GM12878 (cell line): ENCODE results near the gene CHST13. TPM values are rescaled to one million over a fixed set of nuclear protein-coding genes. Genes with fewer than 3 reads are reported as not detected.

Experiments
- BHLHE40 ChIP-seq, 2 experiments: fragments of 450-650 bp in 1 of 2; IDR thresholded peaks; 2 replicates each; pipeline ENCODE4 v1.6.1; 2011 to 2017; ENCODE audit warnings: low read depth in 2 of 2, borderline replicate concordance in 1 of 2, improper control_type of control experiment in 1 of 2, low read length in 1 of 2, mild to moderate bottlenecking in 1 of 2
- CHD2 ChIP-seq: IDR thresholded peaks from 2 replicates; pipeline ENCODE4 v1.6.1; 2011; ENCODE audit warnings: low read depth, low read length, improper control_type of control experiment, borderline replicate concordance
- HCFC1 ChIP-seq: fragments of 150-350 bp; IDR thresholded peaks from 2 replicates; pipeline ENCODE4 v1.6.1; 2014; ENCODE audit warnings: low read length
- KDM1A ChIP-seq: fragments of 200-600 bp; sonication (generic); IDR thresholded peaks from 2 replicates; pipeline ENCODE4 v1.6.1; 2016; ENCODE audit warnings: borderline replicate concordance
- POLR2AphosphoS5 ChIP-seq: IDR thresholded peaks from 2 replicates; pipeline ENCODE4 v1.6.1; 2011; ENCODE audit warnings: mild to moderate bottlenecking, low read length, inconsistent platforms
- TARDBP ChIP-seq: IDR thresholded peaks from 2 replicates; pipeline ENCODE4 v1.6.1; 2016; ENCODE audit warnings: borderline replicate concordance
- TCF3 ChIP-seq: IDR thresholded peaks from 2 replicates; pipeline ENCODE4 v1.6.1; 2012; ENCODE audit warnings: low read depth, mild to moderate bottlenecking, low read length, borderline replicate concordance; ENCODE audit not compliant: insufficient read depth
- YY1 ChIP-seq: IDR thresholded peaks from 2 replicates; pipeline ENCODE4 v1.6.1; 2011; ENCODE audit warnings: low read depth, mild to moderate bottlenecking, low read length
- ZSCAN29 ChIP-seq: fragments of 450-650 bp; IDR thresholded peaks from 2 replicates; pipeline ENCODE4 v1.6.1; 2017; ENCODE audit warnings: mild to moderate bottlenecking, moderate library complexity
- polyA plus RNA-seq, 11 experiments: library from polyadenylated mRNA; depleted of rRNA in 4 of 11; unstranded in 6 of 11; stranded (reverse) in 5 of 11; fragments of >200 nt; fragmentation: Nextera tagmentation in 4 of 11; fragmentation: Illumina TruSeq in 1 of 11; extraction: Ambion mirVana in 4 of 11; extraction: Trizol in 1 of 11; gene quantifications; 1 replicate in 1 of 11; 2 replicates in 10 of 11; pipeline versions ENCODE4 v1.2.1 to v1.2.3, GENCODE V29; 2011 to 2016; ENCODE audit warnings: inconsistent platforms in 2 of 11, missing spikeins in 2 of 11, low read depth in 1 of 11
- total RNA-seq, 4 experiments: library from RNA; depleted of rRNA in 3 of 4; stranded (reverse); fragments of >200 nt in 3 of 4; fragmentation: Illumina TruSeq in 1 of 4; extraction: Trizol in 1 of 4; gene quantifications; 2 replicates each; pipeline versions ENCODE4 v1.2.1 to v1.2.3, GENCODE V29; 2013 to 2021
- TF ChIP-seq, protein P1 (sequence below): fragments of 450-650 bp; conservative IDR thresholded peaks from 2 replicates; pipeline ENCODE4 v1.6.1; 2017; ENCODE audit warnings: mild to moderate bottlenecking, moderate library complexity
- TF ChIP-seq, protein P2 (sequence below): fragments of 450-650 bp; IDR thresholded peaks from 2 replicates; pipeline ENCODE4 v1.6.1; 2016; ENCODE audit warnings: mild to moderate bottlenecking
- TF ChIP-seq, protein P3 (sequence below), 3 experiments: IDR thresholded peaks in 2 of 3; conservative IDR thresholded peaks in 1 of 3; 2 replicates each; pipeline ENCODE4 v1.5.1; 2011; ENCODE audit warnings: low read depth in 3 of 3, low read length in 3 of 3, mild to moderate bottlenecking in 3 of 3, control low read depth in 2 of 3, moderate library complexity in 2 of 3, inconsistent platforms in 1 of 3, mixed read lengths in 1 of 3; ENCODE audit not compliant: control insufficient read depth in 2 of 3, insufficient read depth in 1 of 3; ENCODE audit errors: extremely low read depth in 1 of 3

Gene CHST13
- total and polyA plus RNA-seq, 10 of the 15 experiments (the other 5 are each of a cell fraction or from before 2014, with no cell fraction given), result not detected

DNA sequence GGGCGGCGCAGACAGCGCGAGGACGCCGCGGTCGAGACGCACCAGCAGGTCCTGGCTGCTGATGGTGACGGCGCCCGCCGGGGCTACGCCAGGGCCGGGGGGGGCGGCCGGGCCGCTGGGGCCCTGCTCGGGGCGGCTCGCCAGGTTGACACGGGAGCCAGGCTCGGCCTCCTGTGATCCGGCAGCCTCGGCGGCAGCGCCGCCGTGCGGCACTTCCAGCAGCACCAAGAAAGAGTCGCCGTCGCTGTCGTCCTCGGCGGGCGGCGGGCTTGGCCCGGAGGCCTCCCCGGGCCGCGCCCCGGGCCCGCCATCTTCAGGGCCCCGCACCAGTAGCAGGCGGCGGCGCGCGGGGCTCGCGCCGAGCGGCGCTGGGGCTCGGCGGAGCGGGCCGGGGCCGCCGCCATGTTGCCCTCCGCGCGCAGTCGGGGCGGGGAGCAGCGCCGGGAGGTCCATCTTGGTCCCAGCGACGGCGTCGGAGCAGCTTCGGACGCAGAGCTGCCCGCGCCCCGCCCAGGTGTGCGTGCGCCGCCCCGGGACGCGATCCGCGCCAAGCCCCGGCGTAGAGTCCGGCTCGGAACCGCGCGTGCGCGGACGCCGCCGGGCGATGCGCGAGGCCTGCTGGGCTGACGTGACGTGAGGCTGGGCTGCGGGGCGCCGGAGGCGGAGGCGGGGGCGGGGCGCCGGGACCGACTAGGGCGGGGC lies 48.4 kb upstream of the CHST13 start, which contains the start of gene ZXDC (continued):
- TF ChIP-seq, protein P1, sequence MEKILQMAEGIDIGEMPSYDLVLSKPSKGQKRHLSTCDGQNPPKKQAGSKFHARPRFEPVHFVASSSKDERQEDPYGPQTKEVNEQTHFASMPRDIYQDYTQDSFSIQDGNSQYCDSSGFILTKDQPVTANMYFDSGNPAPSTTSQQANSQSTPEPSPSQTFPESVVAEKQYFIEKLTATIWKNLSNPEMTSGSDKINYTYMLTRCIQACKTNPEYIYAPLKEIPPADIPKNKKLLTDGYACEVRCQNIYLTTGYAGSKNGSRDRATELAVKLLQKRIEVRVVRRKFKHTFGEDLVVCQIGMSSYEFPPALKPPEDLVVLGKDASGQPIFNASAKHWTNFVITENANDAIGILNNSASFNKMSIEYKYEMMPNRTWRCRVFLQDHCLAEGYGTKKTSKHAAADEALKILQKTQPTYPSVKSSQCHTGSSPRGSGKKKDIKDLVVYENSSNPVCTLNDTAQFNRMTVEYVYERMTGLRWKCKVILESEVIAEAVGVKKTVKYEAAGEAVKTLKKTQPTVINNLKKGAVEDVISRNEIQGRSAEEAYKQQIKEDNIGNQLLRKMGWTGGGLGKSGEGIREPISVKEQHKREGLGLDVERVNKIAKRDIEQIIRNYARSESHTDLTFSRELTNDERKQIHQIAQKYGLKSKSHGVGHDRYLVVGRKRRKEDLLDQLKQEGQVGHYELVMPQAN, result peak; percentile 48; the same call in 1 of the 2 replicates
- TF ChIP-seq, protein P2, sequence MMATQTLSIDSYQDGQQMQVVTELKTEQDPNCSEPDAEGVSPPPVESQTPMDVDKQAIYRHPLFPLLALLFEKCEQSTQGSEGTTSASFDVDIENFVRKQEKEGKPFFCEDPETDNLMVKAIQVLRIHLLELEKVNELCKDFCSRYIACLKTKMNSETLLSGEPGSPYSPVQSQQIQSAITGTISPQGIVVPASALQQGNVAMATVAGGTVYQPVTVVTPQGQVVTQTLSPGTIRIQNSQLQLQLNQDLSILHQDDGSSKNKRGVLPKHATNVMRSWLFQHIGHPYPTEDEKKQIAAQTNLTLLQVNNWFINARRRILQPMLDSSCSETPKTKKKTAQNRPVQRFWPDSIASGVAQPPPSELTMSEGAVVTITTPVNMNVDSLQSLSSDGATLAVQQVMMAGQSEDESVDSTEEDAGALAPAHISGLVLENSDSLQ, result no peak
- TF ChIP-seq, protein P3, sequence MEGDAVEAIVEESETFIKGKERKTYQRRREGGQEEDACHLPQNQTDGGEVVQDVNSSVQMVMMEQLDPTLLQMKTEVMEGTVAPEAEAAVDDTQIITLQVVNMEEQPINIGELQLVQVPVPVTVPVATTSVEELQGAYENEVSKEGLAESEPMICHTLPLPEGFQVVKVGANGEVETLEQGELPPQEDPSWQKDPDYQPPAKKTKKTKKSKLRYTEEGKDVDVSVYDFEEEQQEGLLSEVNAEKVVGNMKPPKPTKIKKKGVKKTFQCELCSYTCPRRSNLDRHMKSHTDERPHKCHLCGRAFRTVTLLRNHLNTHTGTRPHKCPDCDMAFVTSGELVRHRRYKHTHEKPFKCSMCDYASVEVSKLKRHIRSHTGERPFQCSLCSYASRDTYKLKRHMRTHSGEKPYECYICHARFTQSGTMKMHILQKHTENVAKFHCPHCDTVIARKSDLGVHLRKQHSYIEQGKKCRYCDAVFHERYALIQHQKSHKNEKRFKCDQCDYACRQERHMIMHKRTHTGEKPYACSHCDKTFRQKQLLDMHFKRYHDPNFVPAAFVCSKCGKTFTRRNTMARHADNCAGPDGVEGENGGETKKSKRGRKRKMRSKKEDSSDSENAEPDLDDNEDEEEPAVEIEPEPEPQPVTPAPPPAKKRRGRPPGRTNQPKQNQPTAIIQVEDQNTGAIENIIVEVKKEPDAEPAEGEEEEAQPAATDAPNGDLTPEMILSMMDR (IDR thresholded peaks at IDR 0.05 in 2 of 3, conservative IDR thresholded peaks at IDR 0.05 in 1 of 3; ENCODE audit: control insufficient read depth in 2 of 3, extremely low read depth in 1 of 3, insufficient read depth in 1 of 3, low read depth in 3 of 3, low read length in 3 of 3), result peak; percentile 37 to 65 (median 56); a peak in 5 of 6 replicates
- 0 out of 2 replicates have a peak, but pooled peaks have one; percentile 37 for TF ChIP-seq ZSCAN29
- peak; percentile 91 for TF ChIP-seq YY1
- TF ChIP-seq BHLHE40 (IDR thresholded peaks at IDR 0.05; ENCODE audit: borderline replicate concordance in 1 of 2, low read depth in 2 of 2, low read length in 1 of 2), result peak in 1 of 2 experiments; percentile 7; a peak in 1 of 4 replicates
- no peak for TF ChIP-seq TARDBP
- TF ChIP-seq HCFC1, result peak; percentile 20; the same call in 1 of the 2 replicates
- TF ChIP-seq POLR2AphosphoS5, result peak; percentile 76; the same call in 1 of the 2 replicates
- TF ChIP-seq CHD2, result no peak
- 0 out of 2 replicates have a peak, but pooled peaks have one; percentile 33 for TF ChIP-seq TCF3
- TF ChIP-seq KDM1A, result no peak
